ENCODE data around the gene PTGR2. TPM values are rescaled to one million over a fixed set of nuclear protein-coding genes. Genes with fewer than 3 reads are reported as not detected.
"Not testable (repeated sequence)": the region's sequence is repeated elsewhere in the genome, so short reads cannot be mapped to it uniquely, and the experiment has no call there.

PTGR2 gene
- total RNA-seq, 1 experiment from 2014 or later = 12.0 TPM

DNA sequence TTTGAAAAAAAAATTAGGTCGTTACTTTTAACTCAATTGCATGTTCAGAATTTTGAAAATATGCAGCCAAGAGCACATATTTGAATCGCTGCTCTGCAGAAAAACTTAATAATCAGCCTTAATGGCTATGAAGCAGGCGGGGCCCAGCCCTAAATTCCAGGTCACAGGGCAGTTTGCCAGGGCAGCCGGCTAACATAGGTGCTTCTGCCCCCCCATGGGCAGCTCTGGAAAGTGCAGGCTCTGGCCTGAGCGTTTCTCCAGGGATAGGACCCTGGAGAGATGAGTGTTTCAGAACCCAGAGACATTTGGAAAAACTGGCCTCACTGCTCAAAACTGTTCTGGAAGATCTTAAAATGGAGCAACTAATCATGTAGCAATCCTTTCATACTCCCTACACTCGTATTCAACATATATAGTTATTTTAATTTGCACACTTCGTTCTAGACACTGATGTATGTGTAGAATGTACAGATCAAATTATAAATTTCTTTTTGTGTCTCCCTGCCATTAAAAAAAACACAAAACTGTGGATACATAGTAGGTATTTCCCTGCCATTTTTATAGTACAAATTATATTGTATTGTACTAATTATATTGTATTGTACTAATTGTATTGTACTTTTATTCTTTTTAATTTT lies 26.0 kb upstream of the PTGR2 start:
- intact Hi-C loops (cut with micrococcal nuclease; ENCODE audit: unreplicated experiment) = loop anchor here (1.0 to 5.0 kb wide), 3 partner anchors 38 to 97 kb away; no protein-coding TSS in a partner anchor
- no peak overlapping the region for H3K4me3 Mint-ChIP-seq (ENCODE audit: low read depth, unreplicated experiment)
- CTCF ChIA-PET = interaction anchor here (0.9 to 2.0 kb wide), 3 partner anchors 60 to 97 kb away, joined by 3 to 4 read pairs (median 4); no protein-coding TSS in a partner anchor
- no peak overlapping the region for H3K27ac Mint-ChIP-seq (ENCODE audit: unreplicated experiment)
- no TSS peak for BruUV-seq (replicated peaks)
- H3K4me1 Mint-ChIP-seq (ENCODE audit: low read depth, unreplicated experiment) = peaks cover 11% of the 10 kb centered on the region
- H3K9me3 Mint-ChIP-seq (ENCODE audit: low read depth, unreplicated experiment) = no peaks in the 10 kb centered on the region
- no peaks in the 10 kb centered on the region for H3K36me3 Mint-ChIP-seq (ENCODE audit: insufficient read depth, unreplicated experiment)
- H3K27me3 Mint-ChIP-seq (ENCODE audit: unreplicated experiment) = no peaks in the 10 kb centered on the region
- peak; percentile 89 for DNase-seq
- TF ChIP-seq, protein P1, sequence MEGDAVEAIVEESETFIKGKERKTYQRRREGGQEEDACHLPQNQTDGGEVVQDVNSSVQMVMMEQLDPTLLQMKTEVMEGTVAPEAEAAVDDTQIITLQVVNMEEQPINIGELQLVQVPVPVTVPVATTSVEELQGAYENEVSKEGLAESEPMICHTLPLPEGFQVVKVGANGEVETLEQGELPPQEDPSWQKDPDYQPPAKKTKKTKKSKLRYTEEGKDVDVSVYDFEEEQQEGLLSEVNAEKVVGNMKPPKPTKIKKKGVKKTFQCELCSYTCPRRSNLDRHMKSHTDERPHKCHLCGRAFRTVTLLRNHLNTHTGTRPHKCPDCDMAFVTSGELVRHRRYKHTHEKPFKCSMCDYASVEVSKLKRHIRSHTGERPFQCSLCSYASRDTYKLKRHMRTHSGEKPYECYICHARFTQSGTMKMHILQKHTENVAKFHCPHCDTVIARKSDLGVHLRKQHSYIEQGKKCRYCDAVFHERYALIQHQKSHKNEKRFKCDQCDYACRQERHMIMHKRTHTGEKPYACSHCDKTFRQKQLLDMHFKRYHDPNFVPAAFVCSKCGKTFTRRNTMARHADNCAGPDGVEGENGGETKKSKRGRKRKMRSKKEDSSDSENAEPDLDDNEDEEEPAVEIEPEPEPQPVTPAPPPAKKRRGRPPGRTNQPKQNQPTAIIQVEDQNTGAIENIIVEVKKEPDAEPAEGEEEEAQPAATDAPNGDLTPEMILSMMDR (IDR thresholded peaks at IDR 0.05; ENCODE audit: unreplicated experiment) = peak; percentile 77

DNA sequence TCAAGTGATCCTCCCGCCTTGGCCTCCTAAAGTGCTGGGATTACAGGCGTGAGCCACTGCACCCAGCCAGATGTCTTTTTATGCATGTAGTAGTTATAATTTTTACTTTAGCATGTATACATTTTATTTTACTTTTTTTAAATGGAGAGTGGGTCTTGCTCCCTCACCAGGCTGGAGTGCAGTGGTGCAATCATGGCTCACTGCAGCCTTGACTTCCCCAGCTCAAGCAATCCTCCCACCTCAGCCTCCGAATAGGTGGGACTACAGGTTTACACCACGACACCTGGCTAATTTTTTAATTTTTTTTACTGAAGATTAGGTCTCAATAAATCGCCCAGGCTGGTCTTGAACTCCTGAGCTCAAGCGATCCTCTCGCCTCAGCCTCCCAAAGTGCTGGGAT lies 24.4 kb upstream of the PTGR2 start:
- H3K27me3 Mint-ChIP-seq (ENCODE audit: unreplicated experiment); H3K27ac Mint-ChIP-seq (ENCODE audit: unreplicated experiment); BruUV-seq (replicated peaks); H3K36me3 Mint-ChIP-seq (ENCODE audit: insufficient read depth, unreplicated experiment); H3K9me3 Mint-ChIP-seq (ENCODE audit: low read depth, unreplicated experiment); DNase-seq; H3K4me3 Mint-ChIP-seq (ENCODE audit: low read depth, unreplicated experiment): not testable (repeated sequence)
- H3K4me1 Mint-ChIP-seq (ENCODE audit: low read depth, unreplicated experiment) = peaks cover 11% of the 10 kb centered on the region
- intact Hi-C loops (cut with micrococcal nuclease; ENCODE audit: unreplicated experiment) = loop anchor here (5.0 kb wide), 2 partner anchors 40 to 85 kb away; no protein-coding TSS in a partner anchor
- CTCF ChIA-PET = interaction anchor here (1.0 kb wide), 1 partner anchor 86 kb away, joined by 3 read pairs; no protein-coding TSS in a partner anchor

DNA sequence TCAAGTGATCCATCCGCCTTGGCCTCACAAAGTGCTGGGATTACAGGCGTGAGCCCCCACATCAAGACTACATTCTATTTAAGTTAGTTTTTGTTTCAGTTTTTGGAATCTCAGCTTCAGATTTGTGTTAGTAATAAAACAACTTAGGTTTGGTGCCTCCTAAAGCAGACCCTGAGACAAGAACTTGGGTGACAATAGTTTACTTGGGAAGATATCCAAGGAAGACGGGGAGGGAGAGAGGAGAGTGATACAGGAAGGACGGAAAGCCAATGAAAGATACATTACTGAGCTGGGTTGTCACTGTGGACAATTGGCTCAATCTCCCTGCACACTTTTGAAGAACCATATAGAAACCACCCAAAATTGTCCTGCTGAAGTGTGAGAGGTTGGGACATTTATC lies 22.6 kb upstream of the PTGR2 start:
- CTCF ChIA-PET = interaction anchor here (1.3 to 1.7 kb wide), 2 partner anchors 57 to 71 kb away, joined by 5 to 7 read pairs; no protein-coding TSS in a partner anchor

DNA sequence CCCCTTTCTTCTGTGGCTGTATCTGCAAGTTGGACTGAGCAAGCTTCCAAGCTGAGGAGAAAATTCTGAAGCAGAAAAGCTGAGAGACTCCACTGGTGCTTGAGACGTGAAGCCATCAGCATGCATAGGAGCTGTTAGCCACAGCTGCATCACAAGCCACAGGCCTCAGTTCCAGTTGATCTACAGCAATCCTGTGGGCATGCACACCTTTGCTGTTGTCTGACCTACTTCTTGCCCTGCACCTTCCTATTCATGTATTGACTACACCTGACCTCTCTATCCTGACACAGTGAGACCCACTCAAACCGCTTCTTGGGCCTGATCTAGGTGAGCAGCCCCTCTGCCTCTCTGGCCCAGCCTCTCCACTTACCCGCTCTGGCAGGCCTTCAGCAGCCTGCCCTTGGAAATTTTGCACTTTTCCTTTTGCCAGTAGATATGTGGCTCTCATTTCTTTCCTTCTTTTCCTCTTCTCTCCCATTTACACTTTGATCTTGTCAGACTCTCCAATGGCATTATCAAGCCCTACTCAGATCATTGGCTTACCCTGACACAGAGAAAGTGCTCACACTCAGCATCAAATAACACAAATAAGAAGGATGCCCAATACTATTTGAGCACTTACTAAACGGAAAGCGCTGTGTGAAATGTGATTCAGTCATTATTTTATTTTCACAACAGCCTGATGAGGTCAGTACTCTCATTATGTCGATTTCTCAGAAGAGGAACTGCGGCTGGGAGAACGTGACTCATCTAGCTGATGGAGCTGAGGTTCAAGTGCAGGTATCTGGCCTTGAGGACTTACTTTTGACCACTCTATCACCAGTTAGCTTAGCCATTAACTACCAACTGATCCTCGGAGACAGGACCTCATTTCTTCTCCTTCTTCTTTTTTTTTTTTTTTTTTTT lies 21.9 kb upstream of the PTGR2 start:
- TF ChIP-seq, protein P1 (IDR thresholded peaks at IDR 0.05; ENCODE audit: unreplicated experiment) = no peak
- H3K9me3 Mint-ChIP-seq (ENCODE audit: low read depth, unreplicated experiment) = no peaks in the 10 kb centered on the region
- H3K4me3 Mint-ChIP-seq (ENCODE audit: low read depth, unreplicated experiment) = no peak overlapping the region
- H3K36me3 Mint-ChIP-seq (ENCODE audit: insufficient read depth, unreplicated experiment) = no peaks in the 10 kb centered on the region
- no peaks in the 10 kb centered on the region for H3K27me3 Mint-ChIP-seq (ENCODE audit: unreplicated experiment)
- CTCF ChIA-PET = interaction anchor here (0.5 to 1.7 kb wide), 12 partner anchors 15 to 207 kb away, joined by 3 to 8 read pairs (median 6); partner anchors contain the start of gene PTGR2
- BruUV-seq (replicated peaks) = no TSS peak
- peaks cover 11% of the 10 kb centered on the region for H3K4me1 Mint-ChIP-seq (ENCODE audit: low read depth, unreplicated experiment)
- peak; percentile 50 for DNase-seq
- peak overlapping the region; percentile 6 for H3K27ac Mint-ChIP-seq (ENCODE audit: unreplicated experiment)
- intact Hi-C loops (cut with micrococcal nuclease; ENCODE audit: unreplicated experiment) = loop anchor here (5.0 kb wide), 2 partner anchors 42 to 87 kb away; no protein-coding TSS in a partner anchor

More for the DNA sequence above, 22.6 kb upstream of the PTGR2 start:
- H3K4me1 Mint-ChIP-seq (ENCODE audit: low read depth, unreplicated experiment) = peaks cover 11% of the 10 kb centered on the region
- DNase-seq = no peak
- no peaks in the 10 kb centered on the region for H3K27me3 Mint-ChIP-seq (ENCODE audit: unreplicated experiment)
- no peaks in the 10 kb centered on the region for H3K9me3 Mint-ChIP-seq (ENCODE audit: low read depth, unreplicated experiment)
- TF ChIP-seq, protein P1 (IDR thresholded peaks at IDR 0.05; ENCODE audit: unreplicated experiment) = no peak
- no peak overlapping the region for H3K4me3 Mint-ChIP-seq (ENCODE audit: low read depth, unreplicated experiment)
- H3K27ac Mint-ChIP-seq (ENCODE audit: unreplicated experiment) = no peak overlapping the region
- no TSS peak for BruUV-seq (replicated peaks)
- H3K36me3 Mint-ChIP-seq (ENCODE audit: insufficient read depth, unreplicated experiment) = no peaks in the 10 kb centered on the region
- intact Hi-C loops (cut with micrococcal nuclease; ENCODE audit: unreplicated experiment) = loop anchor here (5.0 kb wide), 2 partner anchors 42 to 87 kb away; no protein-coding TSS in a partner anchor

Data from Calu3 (cell line).